Naive B cell (primary cell): ENCODE measurements around the gene GXYLT2. TPM values are rescaled to one million over a fixed set of nuclear protein-coding genes. Genes with fewer than 3 reads are reported as not detected.
"Not testable (repeated sequence)": the region's sequence is repeated elsewhere in the genome, so short reads cannot be mapped to it uniquely, and the experiment has no call there.

ENCODE experiments used
- ATAC-seq, 2 donors: fragments of 150-1000 bp; cut with Tn5 transposase; 2 replicates each; pipeline ENCODE4 v1.10.0; 2021; ENCODE audit warnings: low read depth in 2 of 2, mild to moderate bottlenecking in 2 of 2, moderate library complexity in 2 of 2
- DNase-seq: peaks from one replicate; pipeline ENCODE4 v3.0.0; 2022
- H3K27ac Mint-ChIP-seq, 6 donors: one replicate each; pipeline ENCODE4 v1.8.0; 2020 to 2022; ENCODE audit warnings: mild to moderate bottlenecking in 6 of 6, mixed read lengths in 6 of 6, moderate library complexity in 5 of 6, inconsistent platforms in 2 of 6
- H3K27me3 Mint-ChIP-seq, 3 donors: one replicate each; pipeline ENCODE4 v1.8.0; 2021 to 2022; ENCODE audit warnings: mixed read lengths in 3 of 3, mild to moderate bottlenecking in 1 of 3
- H3K36me3 Mint-ChIP-seq, 2 donors: one replicate each; pipeline ENCODE4 v1.8.0; 2020 to 2022; ENCODE audit warnings: mixed read lengths in 2 of 2, inconsistent platforms in 1 of 2, mild to moderate bottlenecking in 1 of 2
- H3K4me1 Mint-ChIP-seq, 3 donors: one replicate each; pipeline ENCODE4 v1.8.0; 2020 to 2022; ENCODE audit warnings: mixed read lengths in 3 of 3, inconsistent platforms in 1 of 3, mild to moderate bottlenecking in 1 of 3, moderate library complexity in 1 of 3
- H3K4me3 Mint-ChIP-seq, 8 donors: one replicate each; pipeline ENCODE4 v1.8.0; 2020 to 2022; ENCODE audit warnings: mild to moderate bottlenecking in 8 of 8, mixed read lengths in 8 of 8, moderate library complexity in 8 of 8, inconsistent platforms in 2 of 8
- H3K9me3 Mint-ChIP-seq, 7 donors: one replicate each; pipeline ENCODE4 v1.8.0; 2020 to 2022; ENCODE audit warnings: mixed read lengths in 7 of 7, mild to moderate bottlenecking in 5 of 7, inconsistent platforms in 2 of 7, moderate library complexity in 1 of 7
- polyA plus RNA-seq, 6 donors: library from polyadenylated mRNA; unstranded; fragments of 300-500 nt; fragmentation: Illumina TruSeq; gene quantifications; one replicate each; pipeline ENCODE4 v1.2.3, GENCODE V29; 2021; ENCODE audit warnings: low read depth in 6 of 6

The GXYLT2 gene
- polyA plus RNA-seq, 6 donors from 2014 or later = not detected

DNA sequence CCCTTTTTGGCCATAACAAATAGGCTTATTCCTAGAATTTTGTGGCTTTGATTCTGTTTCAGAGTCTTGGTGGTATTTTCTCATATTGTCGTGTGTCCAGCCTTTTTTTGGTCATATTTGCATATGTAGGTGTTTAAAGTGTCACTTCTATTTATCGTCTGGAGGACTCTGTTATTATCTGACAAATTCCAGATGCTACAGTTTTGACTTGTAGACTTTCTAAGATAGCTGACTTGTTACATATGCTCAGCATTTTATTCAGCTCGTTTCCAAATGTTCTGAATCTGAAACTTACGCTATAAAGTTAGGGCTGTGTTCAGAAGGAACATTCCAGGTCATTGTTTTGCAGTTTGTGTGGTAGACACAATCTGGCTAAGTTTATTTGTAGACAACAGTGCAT is 110.6 kb downstream of the GXYLT2 start:
- DNase-seq = no peak
- H3K27me3 Mint-ChIP-seq = no peaks in the 10 kb centered on the region
- H3K36me3 Mint-ChIP-seq = peaks cover 0 to 5% of the 10 kb centered on the region in 2 donors
- H3K4me3 Mint-ChIP-seq = peak overlapping the region; percentile 15 to 94 (median 52)
- ATAC-seq = no peak
- peaks cover 29 to 51% (median 48%) of the 10 kb centered on the region in 3 donors for H3K4me1 Mint-ChIP-seq
- H3K9me3 Mint-ChIP-seq = no peaks in the 10 kb centered on the region
- peak overlapping the region in 2 of 6 donors; percentile 12 to 36 for H3K27ac Mint-ChIP-seq

DNA sequence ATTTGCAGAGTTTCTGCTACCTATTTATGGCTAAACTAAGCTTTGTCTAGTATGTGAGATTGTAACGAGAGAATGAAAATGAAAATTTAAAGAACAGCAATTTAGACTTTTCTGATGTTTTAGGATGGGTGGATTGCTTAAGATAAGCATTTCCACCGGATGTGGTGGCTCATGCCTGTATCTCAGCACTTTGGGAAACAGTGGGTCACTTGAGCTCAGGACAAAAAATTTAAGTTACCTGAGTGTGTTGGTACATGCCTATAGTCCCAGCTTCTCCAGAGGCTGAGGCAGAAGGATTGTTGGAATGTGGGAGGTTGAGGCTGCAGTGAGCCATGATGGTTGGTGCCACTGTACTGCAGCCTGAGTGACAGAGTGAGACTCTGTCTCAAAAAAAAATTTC is 112.1 kb downstream of the GXYLT2 start:
- Mint-ChIP-seq H3K4me1 (peaks cover 31 to 59% (median 57%) of the 10 kb centered on the region in 3 donors), H3K27me3 (no peaks in the 10 kb centered on the region), H3K27ac (peak overlapping the region in 2 of 6 donors; percentile 45 to 59), H3K36me3 (peaks cover 5 to 11% of the 10 kb centered on the region in 2 donors), H3K4me3 (peak overlapping the region in 1 of 8 donors; percentile 2), H3K9me3 (no peaks in the 10 kb centered on the region)
- ATAC-seq (no peak), DNase-seq (no peak)

DNA sequence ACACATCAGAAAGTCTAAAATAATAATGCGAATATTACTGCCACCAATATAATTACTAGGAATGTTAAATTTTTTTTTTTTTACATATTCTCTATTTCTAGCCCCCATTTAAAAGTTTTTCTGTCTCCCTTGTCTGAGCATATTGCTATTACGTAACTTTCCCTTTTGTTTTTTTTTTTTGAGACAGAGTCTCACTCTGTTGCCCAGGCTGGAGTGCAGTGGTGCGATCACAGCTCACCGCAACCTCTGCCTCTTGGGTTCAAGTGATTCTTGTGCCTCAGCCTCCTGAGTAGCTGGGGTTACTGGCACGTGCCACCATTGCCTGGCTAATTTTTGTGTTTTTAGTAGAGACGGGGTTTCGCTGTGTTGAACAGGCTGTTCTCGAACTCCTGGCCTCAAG is 115.2 kb downstream of the GXYLT2 start:
- not testable (repeated sequence) for ATAC-seq, H3K4me3 Mint-ChIP-seq, DNase-seq, H3K9me3 Mint-ChIP-seq, H3K27me3 Mint-ChIP-seq
- Mint-ChIP-seq H3K27ac (peak overlapping the region in 3 of 6 donors; percentile 38 to 86 (median 62)), H3K36me3 (peaks cover 15 to 28% of the 10 kb centered on the region in 2 donors), H3K4me1 (peaks cover 34 to 69% (median 52%) of the 10 kb centered on the region in 3 donors)

DNA sequence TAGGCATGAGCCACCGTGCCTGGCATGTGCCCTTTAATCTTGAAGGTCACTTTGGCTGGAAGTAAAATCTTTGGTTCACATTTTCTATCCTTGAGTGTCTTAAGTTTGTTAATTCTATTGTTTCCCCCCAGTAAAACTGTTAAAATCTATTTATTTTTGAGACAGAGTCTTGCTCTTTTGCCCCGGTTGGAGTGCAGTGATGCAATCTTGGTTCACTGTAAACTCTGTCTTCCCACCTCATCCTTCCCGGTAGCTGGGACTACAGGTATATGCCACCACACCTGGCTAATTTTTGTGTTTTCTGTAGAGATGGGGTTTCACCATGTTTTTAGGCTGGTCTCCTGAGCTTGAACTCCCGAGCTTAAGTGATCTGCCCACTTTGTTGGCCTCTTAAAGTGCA is 116.5 kb downstream of the GXYLT2 start:
- peak overlapping the region in 1 of 8 donors; percentile 73 for H3K4me3 Mint-ChIP-seq

DNA sequence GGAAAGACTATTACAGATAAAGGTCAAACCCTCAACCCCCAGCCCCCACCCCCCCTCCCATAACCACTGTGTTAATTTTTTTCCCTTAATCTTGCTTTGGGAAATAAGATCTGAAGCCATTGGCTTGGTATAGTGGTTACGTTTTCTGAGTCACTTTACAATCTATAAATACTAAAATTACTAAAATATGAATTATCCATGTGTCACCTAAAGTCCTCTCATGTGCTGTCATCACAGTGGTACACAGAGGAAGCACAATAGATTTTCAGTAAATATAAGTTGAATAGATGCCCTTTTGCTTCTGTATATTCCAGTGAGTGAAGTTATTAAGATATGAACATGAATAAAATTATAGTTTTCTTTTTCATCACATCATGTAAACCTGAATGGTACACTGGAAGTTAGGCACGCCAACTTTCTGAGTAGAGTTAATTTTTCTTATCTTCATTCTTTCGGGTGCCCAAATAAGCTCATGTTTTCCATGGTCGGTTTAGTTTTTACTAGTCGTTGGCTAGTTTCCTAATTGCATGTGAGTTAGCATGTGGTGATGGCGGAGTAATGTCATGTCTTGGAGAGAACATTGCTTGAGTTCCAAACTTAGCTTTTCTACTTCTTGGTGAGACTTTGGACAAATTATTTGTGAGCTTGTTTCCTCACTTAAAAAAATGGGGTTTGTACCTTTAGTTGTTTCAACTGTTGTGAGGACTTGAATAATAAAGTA is 120.3 kb downstream of the GXYLT2 start:
- Mint-ChIP-seq H3K4me1 (peaks cover 37 to 81% (median 56%) of the 10 kb centered on the region in 3 donors), H3K4me3 (peak overlapping the region in 1 of 8 donors; percentile 5), H3K9me3 (peaks cover 0 to 2% (median 0%) of the 10 kb centered on the region in 7 donors), H3K27ac (peak overlapping the region in 2 of 6 donors; percentile 17 to 58), H3K36me3 (peaks cover 16 to 28% of the 10 kb centered on the region in 2 donors), H3K27me3 (no peaks in the 10 kb centered on the region)
- ATAC-seq (no peak), DNase-seq (no peak)

More for the DNA sequence above, 116.5 kb downstream of the GXYLT2 start:
- Mint-ChIP-seq H3K27ac (peak overlapping the region in 1 of 6 donors; percentile 43), H3K27me3 (no peaks in the 10 kb centered on the region), H3K9me3 (peaks cover 0 to 2% (median 0%) of the 10 kb centered on the region in 7 donors), H3K4me1 (peaks cover 37 to 70% (median 52%) of the 10 kb centered on the region in 3 donors), H3K36me3 (peaks cover 15 to 28% of the 10 kb centered on the region in 2 donors)
- ATAC-seq (no peak), DNase-seq (no peak)

DNA sequence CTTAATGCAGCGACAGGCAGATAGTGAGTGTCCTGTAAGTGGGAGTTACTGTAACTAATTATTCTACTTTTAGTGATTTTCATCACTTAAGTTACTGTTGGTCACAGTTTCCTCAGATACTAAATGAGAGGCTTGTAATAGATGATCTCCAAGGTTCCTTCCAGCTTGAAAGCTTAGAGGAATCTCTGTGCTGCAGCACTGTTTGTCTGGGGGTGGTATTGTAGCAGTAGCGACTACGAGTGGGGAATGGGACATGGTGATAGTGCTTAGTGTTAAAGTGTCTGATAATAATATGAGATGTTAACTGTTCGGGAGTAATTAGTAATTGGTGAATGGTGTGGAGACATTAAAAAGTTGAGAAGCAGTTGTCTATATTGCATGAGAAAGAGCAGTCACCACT is 121.2 kb downstream of the GXYLT2 start:
- H3K9me3 Mint-ChIP-seq = peaks cover 0 to 2% (median 0%) of the 10 kb centered on the region in 7 donors
- H3K36me3 Mint-ChIP-seq = peaks cover 16 to 27% of the 10 kb centered on the region in 2 donors
- ATAC-seq = no peak
- H3K4me1 Mint-ChIP-seq = peaks cover 37 to 74% (median 57%) of the 10 kb centered on the region in 3 donors
- H3K27me3 Mint-ChIP-seq = no peaks in the 10 kb centered on the region
- peak overlapping the region in 3 of 6 donors; percentile 17 to 72 (median 40) for H3K27ac Mint-ChIP-seq
- H3K4me3 Mint-ChIP-seq = no peak overlapping the region
- no peak for DNase-seq

DNA sequence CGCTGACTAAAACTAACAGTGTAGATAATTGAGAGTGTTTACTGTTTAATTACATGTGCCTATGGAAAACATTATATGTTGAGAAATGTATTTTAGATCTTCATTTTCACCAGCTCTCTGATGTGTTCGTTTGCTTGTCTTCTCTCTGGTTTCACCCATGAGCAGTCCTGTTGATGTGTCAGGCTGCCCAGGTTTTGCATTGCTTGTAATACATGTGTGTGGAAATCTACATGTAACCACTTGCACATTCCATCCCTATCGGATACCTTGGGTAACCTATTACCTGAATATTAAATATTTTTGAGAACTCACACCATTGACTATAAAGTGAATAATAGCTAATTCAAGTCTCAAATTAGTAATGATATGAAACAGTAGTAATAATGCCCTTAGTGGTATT is 121.9 kb downstream of the GXYLT2 start:
- ATAC-seq (no peak), DNase-seq (no peak)
- Mint-ChIP-seq H3K9me3 (peaks cover 0 to 2% (median 0%) of the 10 kb centered on the region in 7 donors), H3K27ac (peak overlapping the region in 3 of 6 donors; percentile 16 to 26 (median 24)), H3K4me3 (no peak overlapping the region), H3K36me3 (peaks cover 16 to 20% of the 10 kb centered on the region in 2 donors), H3K4me1 (peaks cover 34 to 68% (median 56%) of the 10 kb centered on the region in 3 donors), H3K27me3 (no peaks in the 10 kb centered on the region)

DNA sequence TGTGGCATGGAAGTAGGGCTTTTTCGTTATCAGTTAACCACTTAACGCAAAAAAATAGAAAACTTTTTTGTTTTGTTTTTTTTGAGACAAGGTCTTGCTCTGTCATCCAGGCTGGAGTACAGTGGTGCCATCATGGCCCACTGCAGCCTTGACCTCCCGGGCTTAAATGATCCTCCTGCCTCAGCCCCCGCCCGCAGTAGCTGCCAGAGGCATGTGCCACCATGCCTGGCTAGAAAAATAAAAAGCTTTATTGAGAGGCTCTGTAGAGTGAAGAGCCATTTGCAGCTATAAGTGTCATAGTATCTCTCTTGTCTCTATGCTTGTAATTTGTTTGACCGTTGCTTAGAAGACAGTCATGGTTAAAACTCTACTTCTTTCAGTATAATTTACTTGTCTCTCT is 122.3 kb downstream of the GXYLT2 start:
- ATAC-seq (no peak), DNase-seq (no peak)
- Mint-ChIP-seq H3K27ac (peak overlapping the region in 3 of 6 donors; percentile 16 to 60 (median 26)), H3K9me3 (peaks cover 0 to 2% (median 0%) of the 10 kb centered on the region in 7 donors), H3K4me3 (no peak overlapping the region), H3K36me3 (peaks cover 16% of the 10 kb centered on the region in 2 donors), H3K4me1 (peaks cover 34 to 68% (median 59%) of the 10 kb centered on the region in 3 donors), H3K27me3 (no peaks in the 10 kb centered on the region)

DNA sequence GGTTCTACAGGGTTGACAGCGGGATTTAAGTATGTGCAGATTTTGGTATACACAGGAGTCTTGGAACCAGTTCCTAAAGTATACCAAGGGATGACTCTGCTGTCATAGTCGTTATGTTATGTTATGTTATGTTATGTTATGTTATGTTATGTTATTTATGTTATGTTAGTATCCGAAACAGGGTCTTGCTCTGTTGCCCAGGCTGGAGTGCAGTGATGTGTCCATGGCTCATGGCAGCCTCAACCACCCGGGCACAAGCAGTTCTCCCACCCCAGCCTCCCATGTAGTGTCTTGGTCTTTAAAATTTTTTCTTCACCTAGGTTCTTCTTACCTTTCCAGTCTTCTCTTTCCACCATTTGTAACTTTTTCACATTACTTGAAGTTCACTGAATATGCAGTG is 130.5 kb downstream of the GXYLT2 start:
- peak overlapping the region in 1 of 8 donors; percentile 17 for H3K4me3 Mint-ChIP-seq
- peaks cover 23 to 56% (median 50%) of the 10 kb centered on the region in 3 donors for H3K4me1 Mint-ChIP-seq
- H3K27me3 Mint-ChIP-seq = no peaks in the 10 kb centered on the region
- H3K36me3 Mint-ChIP-seq = peaks cover 0 to 10% of the 10 kb centered on the region in 2 donors
- DNase-seq (no peak), ATAC-seq (no peak)
- H3K27ac Mint-ChIP-seq = peak overlapping the region in 1 of 6 donors; percentile 47
- H3K9me3 Mint-ChIP-seq = no peaks in the 10 kb centered on the region

DNA sequence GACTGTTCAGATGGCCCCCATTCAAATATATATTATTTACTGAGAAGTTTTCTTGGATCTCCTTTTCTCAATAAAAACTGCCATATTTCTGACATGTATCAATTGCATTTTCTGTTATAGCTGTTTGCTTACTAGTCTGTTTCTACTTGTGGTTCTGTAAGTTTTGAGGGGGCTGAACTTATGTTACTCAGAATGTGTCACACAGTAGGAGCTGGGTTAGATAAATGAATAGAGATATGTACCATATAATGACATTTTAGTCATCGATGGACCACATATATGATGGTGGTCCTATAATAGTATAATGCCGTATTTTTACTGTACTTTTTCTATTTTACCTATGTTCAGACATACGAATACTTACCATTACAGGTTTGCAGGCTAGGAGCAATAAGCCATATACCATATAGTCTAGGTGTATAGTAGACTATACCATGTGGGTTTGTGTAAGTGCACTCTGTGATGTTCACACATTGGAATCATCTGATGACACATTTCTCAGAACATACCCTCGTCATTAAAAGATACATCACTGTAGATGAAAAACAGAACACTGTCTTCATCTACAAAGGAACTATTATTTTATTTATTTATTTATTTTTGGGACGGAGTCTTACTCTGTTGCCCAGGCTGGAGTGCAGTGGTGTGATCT is 131.1 kb downstream of the GXYLT2 start:
- H3K4me3 Mint-ChIP-seq = no peak overlapping the region
- no peak overlapping the region for H3K27ac Mint-ChIP-seq
- H3K9me3 Mint-ChIP-seq = no peaks in the 10 kb centered on the region
- peaks cover 0 to 10% of the 10 kb centered on the region in 2 donors for H3K36me3 Mint-ChIP-seq
- ATAC-seq (no peak), DNase-seq (no peak)
- no peaks in the 10 kb centered on the region for H3K27me3 Mint-ChIP-seq
- peaks cover 23 to 51% (median 50%) of the 10 kb centered on the region in 3 donors for H3K4me1 Mint-ChIP-seq

DNA sequence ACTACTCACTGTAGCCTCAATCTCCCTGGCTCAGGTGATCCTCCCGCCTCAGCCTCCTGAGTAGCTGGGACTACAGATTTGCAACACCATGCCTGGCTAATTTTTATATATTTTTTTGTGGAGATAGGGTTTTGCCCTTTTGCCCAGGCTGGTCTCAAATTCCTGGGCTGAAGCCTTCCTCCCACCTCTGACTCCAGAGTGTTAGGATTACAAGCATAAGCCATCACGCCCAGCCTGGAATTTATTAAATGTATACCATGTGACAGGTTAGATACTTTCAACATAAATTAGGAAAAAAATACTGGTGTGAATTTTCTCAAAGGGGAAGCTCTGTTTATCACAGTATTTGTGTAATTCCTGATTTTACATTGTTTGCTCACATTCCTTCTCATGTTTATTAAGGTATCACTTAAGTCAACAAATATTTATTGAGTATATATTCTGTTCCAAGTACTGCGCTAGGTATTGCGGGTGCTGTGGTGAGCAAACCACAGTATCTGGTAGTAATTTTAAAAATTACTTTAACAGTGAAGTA is 133.5 kb downstream of the GXYLT2 start:
- H3K36me3 Mint-ChIP-seq = peaks cover 0 to 10% of the 10 kb centered on the region in 2 donors
- H3K27me3 Mint-ChIP-seq = no peaks in the 10 kb centered on the region
- ATAC-seq = no peak
- DNase-seq = no peak
- H3K9me3 Mint-ChIP-seq = no peaks in the 10 kb centered on the region
- H3K27ac Mint-ChIP-seq = no peak overlapping the region
- peaks cover 40 to 63% (median 60%) of the 10 kb centered on the region in 3 donors for H3K4me1 Mint-ChIP-seq
- H3K4me3 Mint-ChIP-seq = no peak overlapping the region

DNA sequence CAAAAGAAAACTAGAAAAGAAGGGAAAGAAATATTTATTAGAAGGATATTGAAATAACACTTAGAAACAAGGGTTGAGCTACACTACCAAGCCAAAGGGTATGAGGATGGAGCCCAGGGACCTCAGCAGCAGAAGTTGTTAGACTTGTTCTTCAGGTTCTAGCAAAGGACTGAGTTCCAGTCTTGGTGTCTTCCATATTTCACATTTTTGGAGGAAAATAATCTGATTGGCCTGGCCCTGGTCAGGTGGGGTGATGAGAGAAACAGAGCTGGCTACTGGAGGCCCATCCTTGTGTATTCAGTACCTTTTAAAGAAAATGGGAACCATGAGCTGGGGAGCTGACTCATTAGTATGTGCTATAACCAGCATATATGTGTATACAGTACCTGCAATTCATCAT is 137.0 kb downstream of the GXYLT2 start:
- DNase-seq (no peak), ATAC-seq (no peak)
- no peaks in the 10 kb centered on the region for H3K27me3 Mint-ChIP-seq
- peaks cover 37 to 65% (median 64%) of the 10 kb centered on the region in 3 donors for H3K4me1 Mint-ChIP-seq
- no peaks in the 10 kb centered on the region for H3K9me3 Mint-ChIP-seq
- peaks cover 4 to 9% of the 10 kb centered on the region in 2 donors for H3K36me3 Mint-ChIP-seq
- H3K27ac Mint-ChIP-seq = peak overlapping the region in 1 of 6 donors; percentile 54
- H3K4me3 Mint-ChIP-seq = no peak overlapping the region

DNA sequence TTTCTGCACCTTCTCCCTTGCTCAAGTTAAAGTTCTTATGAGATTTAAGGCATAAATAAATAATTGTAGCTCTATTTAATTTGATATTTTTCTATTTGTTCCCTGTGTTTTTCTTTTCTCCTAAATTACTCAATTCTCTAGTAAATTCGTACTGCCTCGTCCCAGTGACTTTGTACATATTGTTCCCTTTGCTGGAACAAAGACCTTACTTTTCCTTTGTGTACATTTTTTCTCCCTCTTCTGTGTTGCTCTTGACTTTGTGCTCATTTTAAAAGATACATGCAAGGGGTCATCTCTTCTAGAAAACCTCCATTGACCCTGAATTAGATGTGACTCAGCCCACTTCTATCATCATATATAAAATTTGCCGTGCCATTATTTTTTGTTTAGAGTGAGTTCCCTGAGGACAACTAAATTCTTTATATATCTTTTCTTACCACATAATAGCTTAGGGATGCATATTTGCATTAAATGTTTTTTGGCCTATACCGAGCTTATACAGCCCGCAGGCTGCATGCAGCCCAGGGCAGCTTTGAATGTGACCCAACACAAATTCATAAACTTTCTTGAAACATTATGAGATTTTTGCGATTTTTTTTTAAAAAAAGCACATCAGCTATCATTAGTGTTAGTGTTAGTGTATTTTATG is 138.4 kb downstream of the GXYLT2 start:
- H3K9me3 Mint-ChIP-seq = no peaks in the 10 kb centered on the region
- ATAC-seq (no peak), DNase-seq (no peak)
- H3K36me3 Mint-ChIP-seq = peaks cover 5 to 17% of the 10 kb centered on the region in 2 donors
- no peaks in the 10 kb centered on the region for H3K27me3 Mint-ChIP-seq
- peaks cover 38 to 73% (median 66%) of the 10 kb centered on the region in 3 donors for H3K4me1 Mint-ChIP-seq
- H3K4me3 Mint-ChIP-seq = no peak overlapping the region
- H3K27ac Mint-ChIP-seq = peak overlapping the region in 1 of 6 donors; percentile 6
